ENCODE results near the gene RGS3. TPM values are rescaled to one million over a fixed set of nuclear protein-coding genes. Genes with fewer than 3 reads are reported as not detected.

RGS3 gene
- total RNA-seq, 1 experiment from 2014 or later, result 39.4 TPM

- Histone ChIP-seq H3K9me2 (ENCODE audit: insufficient read depth) (no peaks in the 10 kb centered on the region), H4K20me1 (ENCODE audit: insufficient read depth) (no peaks in the 10 kb centered on the region), H3K9ac (ENCODE audit: low read length) (peak overlapping the region; percentile 49), H3K36me3 (ENCODE audit: control insufficient read depth in 1 of 2, insufficient read depth in 2 of 2, low read length in 2 of 2) (no peaks in the 10 kb centered on the region), H3K9me3 (ENCODE audit: control insufficient read depth in 1 of 2, insufficient read depth in 1 of 2, low read depth in 1 of 2, low read length in 2 of 2) (no peaks in the 10 kb centered on the region), H2AFZ (ENCODE audit: low read depth, low read length, poor library complexity, severe bottlenecking) (peak overlapping the region; percentile 81), H3K79me2 (ENCODE audit: insufficient read depth, low read length) (no peaks in the 10 kb centered on the region), H3K4me3 (replicated peaks in 1 of 2; ENCODE audit: low read depth in 1 of 2, low read length in 2 of 2) (peak overlapping the region in 1 of 2 experiments; percentile 47; a peak in 2 of 4 replicates), H3K27me3 (ENCODE audit: insufficient read depth, low read length) (no peaks in the 10 kb centered on the region), H3K27ac (ENCODE audit: low read depth, low read length) (peak overlapping the region; percentile 55; the same call in 1 of the 2 replicates), H3K4me2 (ENCODE audit: low read length) (peak overlapping the region; percentile 87), H3K4me1 (ENCODE audit: control insufficient read depth in 1 of 2, insufficient read depth in 2 of 2, low read length in 2 of 2) (peaks cover 40 to 47% of the 10 kb centered on the region in 2 experiments)
- no peak for DNase-seq (ENCODE audit: low read depth, low spot score)
- ChIA-PET RAD21 (ENCODE audit: low non-redundant PET in 1 of 2, low total read pairs in 2 of 2, uncharacterized antibody in 2 of 2, unreplicated experiment in 2 of 2) (interaction anchor here in 1 of 2 experiments (2.0 kb wide), 1 partner anchor 33 kb away, joined by 4 read pairs; no protein-coding TSS in a partner anchor), POLR2A (interaction anchor here (1.8 kb wide), 1 partner anchor 20 kb away, joined by 9 read pairs; no protein-coding TSS in a partner anchor), CTCF (interaction anchor here (2.0 kb wide), 1 partner anchor 33 kb away, joined by 11 read pairs; no protein-coding TSS in a partner anchor)
- no TSS peak for BruUV-seq (replicated peaks)
- ATAC-seq, result no peak
- TF ChIP-seq FOSL1 (IDR thresholded peaks at IDR 0.05; ENCODE audit: low read depth), result no peak
- no peak for TF ChIP-seq SP1 (IDR thresholded peaks at IDR 0.05; ENCODE audit: low read depth)
- no peak for TF ChIP-seq CBX3 (IDR thresholded peaks at IDR 0.05; ENCODE audit: low read depth)
- TF ChIP-seq, protein P1, sequence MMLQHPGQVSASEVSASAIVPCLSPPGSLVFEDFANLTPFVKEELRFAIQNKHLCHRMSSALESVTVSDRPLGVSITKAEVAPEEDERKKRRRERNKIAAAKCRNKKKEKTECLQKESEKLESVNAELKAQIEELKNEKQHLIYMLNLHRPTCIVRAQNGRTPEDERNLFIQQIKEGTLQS (IDR thresholded peaks at IDR 0.05), result no peak
- no peak for TF ChIP-seq SRF (IDR thresholded peaks at IDR 0.05; ENCODE audit: low read depth)
- TF ChIP-seq, protein P2, sequence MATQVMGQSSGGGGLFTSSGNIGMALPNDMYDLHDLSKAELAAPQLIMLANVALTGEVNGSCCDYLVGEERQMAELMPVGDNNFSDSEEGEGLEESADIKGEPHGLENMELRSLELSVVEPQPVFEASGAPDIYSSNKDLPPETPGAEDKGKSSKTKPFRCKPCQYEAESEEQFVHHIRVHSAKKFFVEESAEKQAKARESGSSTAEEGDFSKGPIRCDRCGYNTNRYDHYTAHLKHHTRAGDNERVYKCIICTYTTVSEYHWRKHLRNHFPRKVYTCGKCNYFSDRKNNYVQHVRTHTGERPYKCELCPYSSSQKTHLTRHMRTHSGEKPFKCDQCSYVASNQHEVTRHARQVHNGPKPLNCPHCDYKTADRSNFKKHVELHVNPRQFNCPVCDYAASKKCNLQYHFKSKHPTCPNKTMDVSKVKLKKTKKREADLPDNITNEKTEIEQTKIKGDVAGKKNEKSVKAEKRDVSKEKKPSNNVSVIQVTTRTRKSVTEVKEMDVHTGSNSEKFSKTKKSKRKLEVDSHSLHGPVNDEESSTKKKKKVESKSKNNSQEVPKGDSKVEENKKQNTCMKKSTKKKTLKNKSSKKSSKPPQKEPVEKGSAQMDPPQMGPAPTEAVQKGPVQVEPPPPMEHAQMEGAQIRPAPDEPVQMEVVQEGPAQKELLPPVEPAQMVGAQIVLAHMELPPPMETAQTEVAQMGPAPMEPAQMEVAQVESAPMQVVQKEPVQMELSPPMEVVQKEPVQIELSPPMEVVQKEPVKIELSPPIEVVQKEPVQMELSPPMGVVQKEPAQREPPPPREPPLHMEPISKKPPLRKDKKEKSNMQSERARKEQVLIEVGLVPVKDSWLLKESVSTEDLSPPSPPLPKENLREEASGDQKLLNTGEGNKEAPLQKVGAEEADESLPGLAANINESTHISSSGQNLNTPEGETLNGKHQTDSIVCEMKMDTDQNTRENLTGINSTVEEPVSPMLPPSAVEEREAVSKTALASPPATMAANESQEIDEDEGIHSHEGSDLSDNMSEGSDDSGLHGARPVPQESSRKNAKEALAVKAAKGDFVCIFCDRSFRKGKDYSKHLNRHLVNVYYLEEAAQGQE (IDR thresholded peaks at IDR 0.05; ENCODE audit: low read depth), result no peak
- intact Hi-C loops (cut with micrococcal nuclease), result no loop called here
These were observed 158.5 kb downstream of the RGS3 start for GRCh38 chr9:113621980-113622379.
